ENCODE measurements around the gene STUB1. TPM values are rescaled to one million over a fixed set of nuclear protein-coding genes. Genes with fewer than 3 reads are reported as not detected.
A peak's percentile ranks its signal among the peaks of the same experiment; 100 is the strongest.

STUB1 gene
- total RNA-seq, 1 experiment from 2014 or later, result 111 TPM

DNA sequence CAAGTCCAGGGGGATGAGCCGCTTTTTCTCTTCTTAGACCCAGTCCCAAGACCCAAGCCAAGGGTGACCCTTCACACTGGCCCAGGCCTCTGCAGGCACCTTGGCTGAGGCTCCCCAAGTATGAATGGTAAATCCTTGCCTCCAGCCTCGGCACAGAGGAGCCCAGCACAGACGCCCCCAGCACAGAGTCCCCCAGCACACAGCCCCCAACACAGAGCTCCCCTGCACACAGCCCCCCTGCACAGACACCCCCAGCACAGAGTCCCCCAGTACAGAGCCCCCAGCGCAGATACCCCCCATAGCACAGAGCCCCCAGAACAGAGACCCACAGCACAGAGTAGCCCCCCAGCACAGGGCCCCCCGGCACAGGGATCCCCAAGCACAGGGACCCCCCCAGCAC, 39.6 kb upstream of the STUB1 start:
- POLR2A ChIA-PET, result no interaction called here

More for the DNA sequence above, 39.6 kb upstream of the STUB1 start:
- peaks cover 11 to 44% of the 10 kb centered on the region in 2 experiments for H3K4me1 ChIP-seq (ENCODE audit: control insufficient read depth in 1 of 2, insufficient read depth in 2 of 2, low read length in 2 of 2)
- H3K4me3 ChIP-seq (replicated peaks in 1 of 2; ENCODE audit: low read depth in 1 of 2, low read length in 2 of 2), result peak overlapping the region in 1 of 2 experiments; percentile 67; a peak in 1 of 4 replicates
- no peaks in the 10 kb centered on the region for H3K36me3 ChIP-seq (ENCODE audit: control insufficient read depth in 1 of 2, insufficient read depth in 2 of 2, low read length in 2 of 2)
- TF ChIP-seq YY1 (IDR thresholded peaks at IDR 0.05; ENCODE audit: extremely low read depth, insufficient replicate concordance, low read depth, low read length), result no peak
- TF ChIP-seq SRF (IDR thresholded peaks at IDR 0.05; ENCODE audit: low read depth), result no peak
- TF ChIP-seq, protein P1, sequence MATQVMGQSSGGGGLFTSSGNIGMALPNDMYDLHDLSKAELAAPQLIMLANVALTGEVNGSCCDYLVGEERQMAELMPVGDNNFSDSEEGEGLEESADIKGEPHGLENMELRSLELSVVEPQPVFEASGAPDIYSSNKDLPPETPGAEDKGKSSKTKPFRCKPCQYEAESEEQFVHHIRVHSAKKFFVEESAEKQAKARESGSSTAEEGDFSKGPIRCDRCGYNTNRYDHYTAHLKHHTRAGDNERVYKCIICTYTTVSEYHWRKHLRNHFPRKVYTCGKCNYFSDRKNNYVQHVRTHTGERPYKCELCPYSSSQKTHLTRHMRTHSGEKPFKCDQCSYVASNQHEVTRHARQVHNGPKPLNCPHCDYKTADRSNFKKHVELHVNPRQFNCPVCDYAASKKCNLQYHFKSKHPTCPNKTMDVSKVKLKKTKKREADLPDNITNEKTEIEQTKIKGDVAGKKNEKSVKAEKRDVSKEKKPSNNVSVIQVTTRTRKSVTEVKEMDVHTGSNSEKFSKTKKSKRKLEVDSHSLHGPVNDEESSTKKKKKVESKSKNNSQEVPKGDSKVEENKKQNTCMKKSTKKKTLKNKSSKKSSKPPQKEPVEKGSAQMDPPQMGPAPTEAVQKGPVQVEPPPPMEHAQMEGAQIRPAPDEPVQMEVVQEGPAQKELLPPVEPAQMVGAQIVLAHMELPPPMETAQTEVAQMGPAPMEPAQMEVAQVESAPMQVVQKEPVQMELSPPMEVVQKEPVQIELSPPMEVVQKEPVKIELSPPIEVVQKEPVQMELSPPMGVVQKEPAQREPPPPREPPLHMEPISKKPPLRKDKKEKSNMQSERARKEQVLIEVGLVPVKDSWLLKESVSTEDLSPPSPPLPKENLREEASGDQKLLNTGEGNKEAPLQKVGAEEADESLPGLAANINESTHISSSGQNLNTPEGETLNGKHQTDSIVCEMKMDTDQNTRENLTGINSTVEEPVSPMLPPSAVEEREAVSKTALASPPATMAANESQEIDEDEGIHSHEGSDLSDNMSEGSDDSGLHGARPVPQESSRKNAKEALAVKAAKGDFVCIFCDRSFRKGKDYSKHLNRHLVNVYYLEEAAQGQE (IDR thresholded peaks at IDR 0.05; ENCODE audit: low read depth), result no peak
- no peak for TF ChIP-seq EGR1 (IDR thresholded peaks at IDR 0.05; ENCODE audit: low read depth)
- TF ChIP-seq ZFX (IDR thresholded peaks at IDR 0.05), result no peak
- no peak for TF ChIP-seq TCF7L2 (IDR thresholded peaks at IDR 0.05; ENCODE audit: borderline replicate concordance, extremely low read depth, insufficient read depth, insufficient read length)
- no peaks in the 10 kb centered on the region for H4K20me1 ChIP-seq (ENCODE audit: insufficient read depth)
- no peak overlapping the region for H3K27ac ChIP-seq (ENCODE audit: low read depth, low read length)
- RAD21 ChIA-PET (ENCODE audit: low non-redundant PET in 1 of 2, low total read pairs in 2 of 2, uncharacterized antibody in 2 of 2, unreplicated experiment in 2 of 2), result no interaction called here
- CTCF ChIA-PET, result no interaction called here
- DNase-seq (ENCODE audit: low read depth, low spot score), result no peak
- no TSS peak for BruUV-seq (replicated peaks)
- no peaks in the 10 kb centered on the region for H3K9me3 ChIP-seq (ENCODE audit: control insufficient read depth in 1 of 2, insufficient read depth in 1 of 2, low read depth in 1 of 2, low read length in 2 of 2)
- intact Hi-C loops (cut with micrococcal nuclease), result no loop called here
- no peaks in the 10 kb centered on the region for H3K9me2 ChIP-seq (ENCODE audit: insufficient read depth)
- peak overlapping the region; percentile 76 for H3K4me2 ChIP-seq (ENCODE audit: low read length)
- ATAC-seq, result no peak
- peaks cover 25% of the 10 kb centered on the region for H3K79me2 ChIP-seq (ENCODE audit: insufficient read depth, low read length)
- no peaks in the 10 kb centered on the region for H3K27me3 ChIP-seq (ENCODE audit: insufficient read depth, low read length)
- no peak overlapping the region for H2AFZ ChIP-seq (ENCODE audit: low read depth, low read length, poor library complexity, severe bottlenecking)
- H3K9ac ChIP-seq (ENCODE audit: low read length), result peak overlapping the region; percentile 82
